Neural cell (in vitro differentiated cells): ENCODE results near the gene TTC13. TPM values are rescaled to one million over a fixed set of nuclear protein-coding genes. Genes with fewer than 3 reads are reported as not detected.

Experiments used
- H2AFZ ChIP-seq: fragments of 200-600, 300-800 bp; sonication (generic), shearing (Covaris generic); 2 replicates; pipeline ENCODE4 v1.6.0; 2014; ENCODE audit warnings: low read depth, mild to moderate bottlenecking, antibody characterized with exemption, low read length, moderate library complexity
- H3F3A ChIP-seq: fragments of 200-600 bp; shearing (Covaris generic); 2 replicates; pipeline ENCODE4 v1.6.1; 2016; ENCODE audit warnings: mild to moderate bottlenecking, moderate library complexity, mixed read lengths, antibody characterized with exemption, low read length; ENCODE audit not compliant: insufficient read depth, poor library complexity, severe bottlenecking
- H3K27ac ChIP-seq: fragments of 200-600, 300-800 bp; sonication (generic), shearing (Covaris generic); 2 replicates; pipeline ENCODE4 v1.5.1; 2014; ENCODE audit warnings: mild to moderate bottlenecking, low read length, moderate library complexity
- H3K27me3 ChIP-seq: fragments of 300-800, 200-600 bp; sonication (generic), shearing (Covaris generic); 2 replicates; pipeline ENCODE4 v1.6.0; 2014; ENCODE audit warnings: mild to moderate bottlenecking, low read depth, low read length, moderate library complexity; ENCODE audit not compliant: insufficient read depth
- H3K36me3 ChIP-seq: fragments of 300-800, 200-600 bp; sonication (generic), shearing (Covaris generic); 2 replicates; pipeline ENCODE4 v1.5.1; 2014; ENCODE audit warnings: mild to moderate bottlenecking, antibody characterized with exemption, low read length, moderate library complexity; ENCODE audit not compliant: insufficient read depth
- H3K4me2 ChIP-seq: fragments of 300-800, 200-600 bp; sonication (generic), shearing (Covaris generic); 2 replicates; pipeline ENCODE4 v1.6.0; 2014; ENCODE audit warnings: mild to moderate bottlenecking, low read length
- H3K4me3 ChIP-seq: fragments of 300-800, 200-600 bp; sonication (generic), shearing (Covaris generic); 2 replicates; pipeline ENCODE4 v1.5.1; 2014; ENCODE audit warnings: mild to moderate bottlenecking, low read length, moderate library complexity
- H3K79me2 ChIP-seq: fragments of 200-600 bp; shearing (Covaris generic); replicated peaks from 2 replicates; pipeline ENCODE4 v1.6.0; 2014; ENCODE audit warnings: mild to moderate bottlenecking, low read length, moderate library complexity; ENCODE audit not compliant: insufficient read depth
- H3K9ac ChIP-seq: fragments of 300-800, 200-600 bp; sonication (generic), shearing (Covaris generic); 2 replicates; pipeline ENCODE4 v1.6.1; 2016; ENCODE audit warnings: mild to moderate bottlenecking, low read length, mixed read lengths
- H3K9me2 ChIP-seq: fragments of 200-600 bp; shearing (Covaris generic); 2 replicates; pipeline ENCODE4 v1.6.1; 2016; ENCODE audit warnings: mild to moderate bottlenecking, low read length, mixed read lengths; ENCODE audit not compliant: insufficient read depth
- H3K9me3 ChIP-seq: fragments of 200-600, 300-800 bp; sonication (generic), shearing (Covaris generic); 2 replicates; pipeline ENCODE4 v1.6.1; 2016; ENCODE audit warnings: mild to moderate bottlenecking, mixed run types, low read length, moderate library complexity, mixed read lengths
- H4K20me1 ChIP-seq: fragments of 200-600 bp; shearing (Covaris generic); 2 replicates; pipeline ENCODE4 v1.6.1; 2016; ENCODE audit warnings: mild to moderate bottlenecking, mixed run types; ENCODE audit not compliant: insufficient read depth
- EP300 ChIP-seq: fragments of 450-650 bp; conservative IDR thresholded peaks from 2 replicates; pipeline ENCODE4 v1.6.1; 2014; ENCODE audit warnings: antibody characterized with exemption, mild to moderate bottlenecking, moderate library complexity; ENCODE audit not compliant: poor library complexity, severe bottlenecking
- EZH2 ChIP-seq: fragments of 200-600, 300-800 bp; shearing (Covaris generic), sonication (generic); IDR thresholded peaks from 2 replicates; pipeline ENCODE4 v1.6.1; 2014; ENCODE audit warnings: antibody characterized with exemption, low read length, borderline replicate concordance, mild to moderate bottlenecking; ENCODE audit not compliant: insufficient read depth, poor library complexity, severe bottlenecking
- MXI1 ChIP-seq: fragments of 450-650 bp; conservative IDR thresholded peaks from 2 replicates; pipeline ENCODE4 v1.6.1; 2014; ENCODE audit warnings: antibody characterized with exemption, mild to moderate bottlenecking; ENCODE audit not compliant: poor library complexity, severe bottlenecking
- POLR2AphosphoS5 ChIP-seq: IDR thresholded peaks from 2 replicates; pipeline ENCODE4 v1.6.1; 2012
- RAD21 ChIP-seq: fragments of 450-650 bp; conservative IDR thresholded peaks from 2 replicates; pipeline ENCODE4 v1.6.1; 2014; ENCODE audit warnings: antibody characterized with exemption, mild to moderate bottlenecking, moderate library complexity
- SMC3 ChIP-seq: fragments of 450-650 bp; conservative IDR thresholded peaks from 2 replicates; pipeline ENCODE4 v1.6.1; 2014; ENCODE audit warnings: antibody characterized with exemption, mild to moderate bottlenecking, moderate library complexity; ENCODE audit not compliant: poor library complexity
- TAF1 ChIP-seq: IDR thresholded peaks from 2 replicates; pipeline ENCODE4 v1.6.1; 2012; ENCODE audit warnings: low read depth
- polyA plus RNA-seq: library from polyadenylated mRNA; depleted of rRNA; stranded (reverse); fragments of >200 nt; gene quantifications from 2 replicates; pipeline ENCODE4 v1.2.3, GENCODE V29; 2014
- TF ChIP-seq, protein P1 (sequence below): fragments of 450-650 bp; IDR thresholded peaks from 2 replicates; pipeline ENCODE4 v1.5.1; 2014; ENCODE audit warnings: antibody characterized with exemption, mild to moderate bottlenecking, moderate library complexity; ENCODE audit not compliant: poor library complexity, severe bottlenecking
- TF ChIP-seq, protein P2 (sequence below): IDR thresholded peaks from 2 replicates; pipeline ENCODE4 v1.6.1; 2012; ENCODE audit warnings: borderline replicate concordance

Gene TTC13
- polyA plus RNA-seq, 1 donor from 2014 or later = 33.8 TPM

DNA sequence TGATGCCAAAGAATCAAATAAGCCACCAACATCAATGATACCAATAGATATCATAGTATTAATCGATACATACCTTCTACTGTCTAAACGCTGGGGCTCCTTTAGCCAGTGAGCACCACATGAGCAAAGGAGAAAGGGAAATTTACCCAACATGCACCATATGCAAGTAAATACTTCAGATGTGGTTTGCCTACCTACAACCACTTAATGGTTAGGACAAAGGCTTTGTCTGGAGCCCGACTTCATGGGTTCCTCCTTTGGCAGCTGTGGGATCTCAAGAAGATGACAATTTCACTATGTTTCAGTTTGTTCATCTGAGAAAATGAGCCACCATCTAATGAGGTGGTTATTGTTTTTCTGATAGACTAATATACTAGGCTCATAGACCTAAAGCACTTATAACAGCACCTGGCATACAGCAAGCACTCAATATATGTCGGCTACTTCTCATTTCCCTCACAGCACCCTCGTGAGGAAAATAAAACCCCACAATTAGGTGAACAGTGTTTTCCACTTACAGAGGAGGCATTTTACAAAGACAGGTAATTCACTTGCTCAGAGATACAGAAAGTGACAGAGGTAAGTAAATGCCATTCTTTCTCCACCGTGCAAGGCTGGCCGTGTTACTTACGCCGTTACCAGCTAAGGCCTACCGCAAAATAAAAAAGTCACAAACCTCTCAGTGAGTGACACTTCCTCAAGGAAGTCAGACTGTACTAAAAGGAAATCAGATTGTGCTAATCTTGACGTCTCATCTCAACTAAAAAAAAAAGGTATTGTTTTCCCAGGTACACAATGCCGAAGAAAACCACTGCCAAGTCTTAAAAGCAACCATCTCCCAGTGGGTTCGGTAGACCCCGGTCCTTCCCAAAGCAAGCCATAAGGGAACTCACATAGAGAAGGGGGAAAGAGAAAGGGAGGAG, 1.6 kb downstream of the TTC13 start:
- H3K4me2 ChIP-seq = peak overlapping the region; percentile 68
- no peaks in the 10 kb centered on the region for H3F3A ChIP-seq
- no peaks in the 10 kb centered on the region for H3K9me2 ChIP-seq
- H3K36me3 ChIP-seq = peaks cover 6% of the 10 kb centered on the region
- no peaks in the 10 kb centered on the region for H4K20me1 ChIP-seq
- TF ChIP-seq RAD21 (no peak), TAF1 (no peak), SMC3 (no peak), EP300 (no peak), POLR2AphosphoS5 (no peak), MXI1 (no peak), EZH2 (no peak)
- TF ChIP-seq, protein P1, sequence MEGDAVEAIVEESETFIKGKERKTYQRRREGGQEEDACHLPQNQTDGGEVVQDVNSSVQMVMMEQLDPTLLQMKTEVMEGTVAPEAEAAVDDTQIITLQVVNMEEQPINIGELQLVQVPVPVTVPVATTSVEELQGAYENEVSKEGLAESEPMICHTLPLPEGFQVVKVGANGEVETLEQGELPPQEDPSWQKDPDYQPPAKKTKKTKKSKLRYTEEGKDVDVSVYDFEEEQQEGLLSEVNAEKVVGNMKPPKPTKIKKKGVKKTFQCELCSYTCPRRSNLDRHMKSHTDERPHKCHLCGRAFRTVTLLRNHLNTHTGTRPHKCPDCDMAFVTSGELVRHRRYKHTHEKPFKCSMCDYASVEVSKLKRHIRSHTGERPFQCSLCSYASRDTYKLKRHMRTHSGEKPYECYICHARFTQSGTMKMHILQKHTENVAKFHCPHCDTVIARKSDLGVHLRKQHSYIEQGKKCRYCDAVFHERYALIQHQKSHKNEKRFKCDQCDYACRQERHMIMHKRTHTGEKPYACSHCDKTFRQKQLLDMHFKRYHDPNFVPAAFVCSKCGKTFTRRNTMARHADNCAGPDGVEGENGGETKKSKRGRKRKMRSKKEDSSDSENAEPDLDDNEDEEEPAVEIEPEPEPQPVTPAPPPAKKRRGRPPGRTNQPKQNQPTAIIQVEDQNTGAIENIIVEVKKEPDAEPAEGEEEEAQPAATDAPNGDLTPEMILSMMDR = no peak
- TF ChIP-seq, protein P2, sequence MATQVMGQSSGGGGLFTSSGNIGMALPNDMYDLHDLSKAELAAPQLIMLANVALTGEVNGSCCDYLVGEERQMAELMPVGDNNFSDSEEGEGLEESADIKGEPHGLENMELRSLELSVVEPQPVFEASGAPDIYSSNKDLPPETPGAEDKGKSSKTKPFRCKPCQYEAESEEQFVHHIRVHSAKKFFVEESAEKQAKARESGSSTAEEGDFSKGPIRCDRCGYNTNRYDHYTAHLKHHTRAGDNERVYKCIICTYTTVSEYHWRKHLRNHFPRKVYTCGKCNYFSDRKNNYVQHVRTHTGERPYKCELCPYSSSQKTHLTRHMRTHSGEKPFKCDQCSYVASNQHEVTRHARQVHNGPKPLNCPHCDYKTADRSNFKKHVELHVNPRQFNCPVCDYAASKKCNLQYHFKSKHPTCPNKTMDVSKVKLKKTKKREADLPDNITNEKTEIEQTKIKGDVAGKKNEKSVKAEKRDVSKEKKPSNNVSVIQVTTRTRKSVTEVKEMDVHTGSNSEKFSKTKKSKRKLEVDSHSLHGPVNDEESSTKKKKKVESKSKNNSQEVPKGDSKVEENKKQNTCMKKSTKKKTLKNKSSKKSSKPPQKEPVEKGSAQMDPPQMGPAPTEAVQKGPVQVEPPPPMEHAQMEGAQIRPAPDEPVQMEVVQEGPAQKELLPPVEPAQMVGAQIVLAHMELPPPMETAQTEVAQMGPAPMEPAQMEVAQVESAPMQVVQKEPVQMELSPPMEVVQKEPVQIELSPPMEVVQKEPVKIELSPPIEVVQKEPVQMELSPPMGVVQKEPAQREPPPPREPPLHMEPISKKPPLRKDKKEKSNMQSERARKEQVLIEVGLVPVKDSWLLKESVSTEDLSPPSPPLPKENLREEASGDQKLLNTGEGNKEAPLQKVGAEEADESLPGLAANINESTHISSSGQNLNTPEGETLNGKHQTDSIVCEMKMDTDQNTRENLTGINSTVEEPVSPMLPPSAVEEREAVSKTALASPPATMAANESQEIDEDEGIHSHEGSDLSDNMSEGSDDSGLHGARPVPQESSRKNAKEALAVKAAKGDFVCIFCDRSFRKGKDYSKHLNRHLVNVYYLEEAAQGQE = no peak
- H3K9me3 ChIP-seq = no peaks in the 10 kb centered on the region
- H3K9ac ChIP-seq = peak overlapping the region; percentile 76
- no peak overlapping the region for H2AFZ ChIP-seq
- peaks cover 27% of the 10 kb centered on the region for H3K79me2 ChIP-seq
- H3K4me3 ChIP-seq = peak overlapping the region; percentile 92
- H3K27ac ChIP-seq = peak overlapping the region; percentile 32
- no peaks in the 10 kb centered on the region for H3K27me3 ChIP-seq

DNA sequence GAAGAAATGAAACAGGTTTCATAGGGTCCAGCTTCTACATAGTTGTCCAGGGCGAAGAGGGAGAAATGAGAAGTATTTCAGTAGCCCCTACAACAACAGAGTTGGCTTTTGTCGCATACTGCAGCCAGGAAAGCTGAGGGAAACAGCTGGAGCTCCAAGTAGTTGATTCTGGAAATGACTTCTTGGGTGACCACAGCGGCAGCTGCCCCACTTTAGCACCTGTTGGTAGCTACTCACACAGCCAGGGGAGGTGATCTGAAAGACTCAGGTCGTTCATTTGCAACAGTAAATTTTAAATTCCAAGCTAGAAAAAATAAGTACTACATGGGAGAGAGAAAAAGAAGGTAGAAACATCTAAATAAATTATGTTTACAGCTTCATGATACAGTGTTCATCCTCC, 2.3 kb downstream of the TTC13 start:
- Histone ChIP-seq H3K4me3 (peak overlapping the region; percentile 92), H3K4me2 (no peak overlapping the region), H3K9me2 (no peaks in the 10 kb centered on the region), H3K27me3 (no peaks in the 10 kb centered on the region), H3K79me2 (peaks cover 27% of the 10 kb centered on the region), H3K9ac (no peak overlapping the region), H3K36me3 (peaks cover 6% of the 10 kb centered on the region), H3F3A (no peaks in the 10 kb centered on the region), H3K9me3 (no peaks in the 10 kb centered on the region), H4K20me1 (no peaks in the 10 kb centered on the region), H3K27ac (no peak overlapping the region), H2AFZ (no peak overlapping the region)
- no peak for TF ChIP-seq MXI1
- no peak for TF ChIP-seq RAD21
- no peak for TF ChIP-seq EP300
- TF ChIP-seq, protein P2 = no peak
- no peak for TF ChIP-seq TAF1
- TF ChIP-seq SMC3 = no peak
- TF ChIP-seq EZH2 = no peak
- no peak for TF ChIP-seq POLR2AphosphoS5
- TF ChIP-seq, protein P1 = no peak
